GM19193 (cell line): ENCODE results near the gene MYO5A.

Source experiments
- POLR2A ChIP-seq: IDR thresholded peaks from 4 replicates; pipeline ENCODE4 v1.6.1; 2011; ENCODE audit not compliant: insufficient read depth, insufficient read length; ENCODE audit errors: extremely low read depth

Gene MYO5A

DNA sequence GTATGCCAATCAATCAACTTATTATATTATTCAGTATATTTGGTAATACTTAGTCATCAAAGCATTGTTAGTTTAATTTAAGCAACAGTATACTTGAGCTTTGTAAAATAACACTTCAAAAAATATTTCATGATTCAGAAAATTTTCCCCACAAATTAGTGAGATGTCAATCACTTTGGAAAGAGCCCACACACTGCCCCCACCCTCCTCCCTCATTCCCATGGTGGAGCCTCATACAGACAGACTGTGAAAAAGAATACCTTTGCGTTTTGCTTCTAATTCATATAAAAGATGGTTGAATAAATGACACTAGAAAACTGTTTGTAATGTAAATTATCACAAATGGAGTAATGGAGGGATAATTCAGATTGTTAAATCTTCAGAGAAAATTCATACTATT lies 189.8 kb downstream of the MYO5A start:
- no peak for TF ChIP-seq POLR2A

DNA sequence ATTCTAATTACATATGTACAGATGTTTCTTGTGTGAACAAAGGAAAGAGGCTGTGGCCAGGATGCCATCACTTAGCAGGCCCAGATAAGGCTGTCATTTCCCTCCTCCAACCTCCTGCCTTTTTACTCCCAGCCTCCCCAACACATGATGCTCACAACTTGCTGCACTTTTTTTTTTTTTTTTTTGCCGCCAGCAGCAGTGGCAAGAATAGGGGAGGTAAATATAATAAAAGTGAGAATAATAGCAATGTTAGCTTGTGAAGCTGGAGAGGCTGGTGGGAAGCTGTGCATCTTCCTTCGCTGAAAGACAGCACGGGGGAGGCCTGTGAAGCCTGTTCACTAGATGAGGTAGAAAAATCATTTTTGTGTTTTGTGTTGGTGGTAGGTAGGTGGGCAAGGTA lies 190.6 kb downstream of the MYO5A start:
- no peak for TF ChIP-seq POLR2A

DNA sequence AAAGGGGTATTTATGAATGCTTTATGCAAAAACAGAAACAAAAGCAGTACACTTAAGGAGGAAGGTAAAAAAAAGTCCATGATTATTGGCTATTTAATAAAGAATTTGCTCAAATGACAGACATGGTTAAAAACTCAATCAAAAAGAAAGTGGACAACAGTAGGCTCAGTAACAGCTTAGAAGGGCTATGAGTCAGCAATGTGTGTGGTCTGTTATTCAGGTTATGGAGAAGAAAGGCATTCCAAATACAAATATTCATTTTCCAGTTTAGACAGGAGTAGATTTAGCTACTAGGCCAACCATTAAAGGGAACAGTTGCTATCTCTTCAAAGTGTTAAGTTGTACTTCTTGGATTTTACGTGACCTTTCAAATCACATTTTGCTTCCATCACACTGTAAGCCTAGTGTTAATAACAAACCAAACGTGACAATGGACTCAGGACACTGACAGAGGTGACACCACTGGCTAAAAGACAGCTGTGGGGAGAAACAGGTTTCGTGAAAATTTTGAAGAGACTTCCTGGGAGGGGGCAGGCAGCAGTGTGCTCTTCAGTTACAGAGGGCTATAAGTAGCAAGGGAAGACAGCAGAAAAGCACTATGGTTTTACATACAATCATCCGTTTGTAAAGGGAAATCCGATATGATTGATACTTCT lies 191.4 kb downstream of the MYO5A start:
- no peak for TF ChIP-seq POLR2A

DNA sequence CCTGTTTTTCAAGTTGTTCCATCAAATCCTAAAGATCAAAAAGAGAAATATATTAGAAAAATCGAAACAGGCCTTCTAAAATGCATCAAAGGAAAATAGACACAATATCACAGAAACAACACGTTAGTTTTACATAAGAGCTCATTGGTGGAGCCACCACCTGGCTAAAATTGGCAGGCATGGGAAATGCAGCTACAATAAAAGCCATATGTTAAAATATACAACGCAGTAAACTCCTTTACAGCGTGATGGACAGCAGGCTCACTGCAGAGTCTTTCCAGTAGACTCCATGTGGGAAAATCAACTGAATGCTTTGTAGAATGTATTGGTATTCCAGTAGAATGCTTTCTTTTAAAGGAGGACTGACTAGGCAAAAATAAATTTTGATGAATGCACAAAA lies 192.2 kb downstream of the MYO5A start:
- TF ChIP-seq POLR2A = no peak

DNA sequence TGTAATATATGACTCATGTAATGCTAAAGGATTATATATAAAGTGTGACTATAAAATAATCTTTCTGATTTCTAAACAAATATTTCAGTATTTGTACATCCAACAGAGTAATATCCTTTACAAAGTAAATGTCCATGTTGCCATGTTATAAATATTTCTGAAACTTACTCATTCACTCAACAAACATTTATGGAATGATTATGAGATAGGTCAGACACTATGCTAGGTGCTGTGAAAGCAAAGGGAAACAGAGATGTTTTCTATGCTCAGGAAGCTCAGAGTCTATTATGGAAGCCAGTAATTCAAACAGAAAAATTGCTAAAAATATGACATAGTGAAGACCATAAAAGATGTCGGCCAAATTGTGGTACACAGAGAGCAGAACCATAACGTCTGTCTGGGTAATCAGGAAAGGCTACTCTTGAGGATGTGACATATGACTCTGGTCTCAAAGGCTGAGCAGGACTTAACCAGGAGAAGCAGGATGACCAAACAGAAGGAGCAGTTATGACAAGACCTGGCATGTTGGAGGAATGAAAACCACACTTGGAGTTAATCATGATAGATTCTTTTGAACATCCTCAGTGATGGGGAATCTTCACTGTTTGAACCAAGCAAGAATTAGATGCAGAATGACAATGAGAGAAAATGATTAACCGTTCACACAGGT lies 194.1 kb downstream of the MYO5A start:
- TF ChIP-seq POLR2A = no peak

DNA sequence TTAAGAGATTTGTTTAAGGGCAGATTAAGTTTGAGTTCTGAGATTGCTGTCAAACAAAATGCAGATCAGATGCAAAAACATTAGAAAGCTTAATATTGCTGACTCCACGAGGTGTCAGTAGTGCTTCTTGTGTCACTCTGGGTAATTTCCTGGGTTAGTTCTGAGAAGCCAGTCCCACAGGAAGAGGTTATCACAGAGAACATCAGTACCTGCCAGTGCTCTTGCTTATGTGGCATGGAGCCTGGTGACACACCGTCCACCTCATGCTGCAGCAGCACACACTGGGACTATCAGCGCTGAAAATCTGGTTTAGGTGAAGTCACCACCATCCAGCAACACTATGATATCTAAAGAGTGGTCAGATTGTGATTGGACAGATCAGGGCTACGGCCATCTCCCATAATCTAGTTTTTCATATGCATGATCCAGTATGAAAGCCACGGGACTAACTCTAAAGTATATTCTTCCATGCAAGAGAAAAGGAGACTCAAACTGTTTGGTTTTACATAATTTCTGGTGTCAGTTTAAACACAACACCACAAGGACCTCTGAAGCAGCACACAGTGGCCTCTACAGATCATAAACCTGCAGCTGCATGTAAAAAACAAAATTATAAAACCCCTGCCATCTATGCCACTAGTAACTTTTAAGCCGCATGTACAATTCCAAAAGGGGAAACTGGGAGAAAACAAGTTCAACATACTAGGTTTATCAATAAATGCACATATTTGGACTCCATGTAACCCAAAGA lies 197.0 kb downstream of the MYO5A start:
- TF ChIP-seq POLR2A = no peak

DNA sequence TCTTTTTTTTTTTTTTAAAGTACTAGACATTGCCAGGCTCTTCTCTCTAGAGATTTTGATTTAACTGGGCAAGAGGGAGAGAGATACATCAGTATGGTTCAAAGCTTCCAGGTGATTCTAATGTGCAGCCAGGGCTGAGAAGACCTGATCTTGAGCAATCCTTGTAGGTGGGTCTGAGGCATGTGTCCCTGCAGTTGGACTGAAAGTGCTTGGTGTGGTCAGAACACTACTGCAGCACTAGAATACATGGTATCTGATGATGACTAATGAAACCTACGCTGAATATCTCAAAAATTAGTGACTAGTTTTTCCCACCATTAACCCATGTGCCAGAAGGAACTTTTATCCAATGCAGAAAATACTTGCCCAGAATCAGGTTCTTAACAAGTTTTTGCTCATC lies 198.7 kb downstream of the MYO5A start:
- TF ChIP-seq POLR2A = no peak

DNA sequence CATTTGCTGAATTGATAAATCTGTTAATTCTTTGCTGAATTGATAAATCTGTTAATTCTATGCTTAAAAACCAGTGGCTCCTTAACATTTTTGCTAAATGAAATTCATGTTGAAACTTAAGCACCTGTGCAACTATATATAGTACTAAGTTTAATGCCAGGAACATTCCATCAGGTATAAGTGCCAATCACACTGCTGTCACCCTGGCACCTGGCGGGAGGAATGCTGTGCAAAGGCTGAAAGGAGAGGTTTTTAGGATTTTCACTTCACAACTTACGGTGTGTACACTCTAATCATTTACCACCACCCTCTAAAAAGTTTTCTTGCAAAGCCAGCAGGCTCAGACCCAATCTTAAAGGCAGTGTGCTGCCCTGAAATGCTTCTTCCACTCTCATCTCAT lies 199.5 kb downstream of the MYO5A start:
- TF ChIP-seq POLR2A = no peak

DNA sequence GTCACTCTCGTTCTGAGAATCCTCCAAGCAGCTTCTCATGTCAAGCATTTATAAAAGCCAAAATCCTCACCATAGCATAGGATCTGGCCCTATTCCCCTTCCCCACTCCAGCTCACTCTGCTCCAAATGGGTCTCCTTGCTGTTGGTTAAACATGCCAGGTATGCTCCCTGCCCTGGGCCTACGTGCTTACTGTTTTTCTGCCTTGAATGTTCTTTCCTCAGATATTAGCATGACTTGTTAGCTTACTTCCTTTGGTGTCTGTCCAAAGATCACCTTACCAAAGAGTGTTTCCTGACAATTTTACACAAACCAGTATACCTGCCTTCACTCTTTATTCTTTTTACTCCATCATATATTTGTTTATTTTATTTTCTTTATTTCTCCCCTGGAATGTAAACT lies 200.0 kb downstream of the MYO5A start:
- TF ChIP-seq POLR2A = no peak

DNA sequence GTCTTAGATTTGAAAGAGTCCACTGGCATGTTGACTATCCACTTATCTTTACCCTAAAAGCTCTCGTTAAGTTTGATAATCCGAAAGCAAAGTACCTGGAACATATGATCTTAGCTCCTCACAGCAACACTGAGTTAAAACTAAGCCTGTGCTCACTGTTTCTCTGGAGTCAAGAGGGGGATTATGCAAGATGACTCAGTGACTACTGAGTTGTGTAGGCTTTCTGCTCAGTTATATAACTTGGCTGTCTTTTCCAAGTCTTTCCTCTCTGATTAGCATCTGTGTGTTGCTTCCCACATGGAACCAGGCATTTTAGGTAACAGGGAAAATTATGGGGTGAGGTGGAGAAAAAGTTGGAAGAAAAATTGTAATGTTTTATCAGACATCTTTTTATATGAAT lies 201.9 kb downstream of the MYO5A start:
- no peak for TF ChIP-seq POLR2A

DNA sequence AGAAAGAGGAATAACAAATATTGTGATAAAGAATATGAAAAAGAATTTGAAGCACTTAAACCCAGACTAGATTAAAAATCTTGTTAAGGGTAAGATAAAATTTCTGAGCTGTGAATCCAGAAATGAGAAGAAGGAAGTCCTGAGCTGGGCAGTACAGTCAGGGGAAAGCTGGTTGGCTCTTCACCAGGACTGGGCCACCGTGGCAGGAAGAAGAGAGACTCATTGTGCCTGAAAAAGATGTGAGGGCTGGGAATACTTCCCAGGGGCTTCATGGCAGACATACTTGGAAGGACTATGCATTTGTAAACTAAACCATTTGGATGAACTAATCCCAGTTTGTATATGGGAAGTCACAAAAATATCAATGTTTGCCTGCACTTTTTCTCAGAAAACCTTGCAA lies 204.6 kb downstream of the MYO5A start:
- TF ChIP-seq POLR2A = no peak

DNA sequence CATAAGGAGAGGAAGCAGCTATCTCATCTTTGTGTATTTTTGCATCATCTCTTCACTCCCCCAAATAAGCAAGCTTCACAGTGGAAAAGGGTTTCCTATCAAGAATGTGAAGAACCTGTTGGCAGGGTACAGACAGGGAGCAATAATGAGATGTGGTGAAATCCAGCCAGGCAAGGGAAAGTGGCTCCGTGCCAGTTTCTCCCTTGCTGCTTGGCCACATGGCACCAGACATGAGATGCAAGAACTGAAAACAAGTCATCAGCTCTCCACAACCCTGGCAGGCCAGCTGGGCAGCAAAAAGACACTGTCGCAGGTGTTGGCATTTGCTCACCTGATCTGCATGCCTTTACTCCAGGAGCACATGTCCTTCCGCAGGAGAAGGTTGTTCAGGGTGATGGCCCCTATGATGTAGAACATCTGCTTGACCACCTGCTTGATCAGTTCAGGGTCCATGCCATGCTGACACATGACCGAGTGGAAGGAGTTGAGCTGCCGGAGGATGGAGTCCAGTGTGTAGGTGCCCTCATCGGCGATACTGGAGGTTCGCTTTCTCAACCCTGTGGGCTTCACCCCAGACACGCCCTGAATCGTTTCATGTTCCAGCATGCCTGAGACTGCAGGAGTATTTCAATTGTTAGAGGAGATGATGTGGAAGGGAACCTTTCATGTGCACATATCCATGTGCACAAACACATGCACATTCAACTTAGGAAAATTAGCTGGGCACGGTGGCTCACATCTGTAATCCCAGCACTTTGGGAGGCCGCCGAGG lies 209.8 kb downstream of the MYO5A start:
- no peak for TF ChIP-seq POLR2A

DNA sequence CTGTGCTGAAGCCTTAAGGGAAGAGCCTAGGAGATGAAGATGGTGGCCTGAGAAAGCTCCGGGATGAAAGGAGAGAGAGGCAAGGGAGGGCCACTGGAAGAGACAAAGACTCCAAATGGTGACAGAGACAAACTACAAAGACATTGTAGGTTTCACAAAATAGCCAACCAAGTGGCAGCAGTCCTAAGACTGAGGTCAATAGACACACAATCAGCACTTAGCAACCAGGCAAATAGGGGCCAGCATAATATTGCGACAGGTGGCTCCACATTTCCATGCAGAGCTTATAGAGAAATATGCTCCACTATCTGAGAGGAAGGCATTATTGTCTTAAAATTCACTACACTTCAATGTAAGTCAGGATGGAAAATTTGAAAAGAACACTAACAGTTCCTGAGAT lies 211.0 kb downstream of the MYO5A start:
- TF ChIP-seq POLR2A = no peak

DNA sequence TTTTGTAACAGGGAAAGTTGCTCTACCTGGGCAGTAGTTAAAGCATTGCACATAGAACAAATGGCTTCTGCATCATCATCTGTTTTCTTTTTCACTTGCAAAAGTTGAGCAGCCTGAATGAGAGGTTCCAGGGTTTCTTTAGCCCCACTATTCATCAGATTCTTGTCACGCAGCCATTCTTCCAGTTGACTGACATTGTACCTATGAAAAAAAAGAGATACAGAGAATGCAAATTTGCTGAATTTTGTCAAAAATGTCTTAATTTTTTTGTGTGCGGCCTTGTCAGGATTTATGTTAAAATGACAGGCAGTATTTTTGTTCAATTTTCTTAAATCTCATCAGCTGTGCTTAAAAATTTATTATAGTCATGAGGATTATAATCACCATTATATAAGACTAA lies 211.7 kb downstream of the MYO5A start:
- TF ChIP-seq POLR2A = no peak

DNA sequence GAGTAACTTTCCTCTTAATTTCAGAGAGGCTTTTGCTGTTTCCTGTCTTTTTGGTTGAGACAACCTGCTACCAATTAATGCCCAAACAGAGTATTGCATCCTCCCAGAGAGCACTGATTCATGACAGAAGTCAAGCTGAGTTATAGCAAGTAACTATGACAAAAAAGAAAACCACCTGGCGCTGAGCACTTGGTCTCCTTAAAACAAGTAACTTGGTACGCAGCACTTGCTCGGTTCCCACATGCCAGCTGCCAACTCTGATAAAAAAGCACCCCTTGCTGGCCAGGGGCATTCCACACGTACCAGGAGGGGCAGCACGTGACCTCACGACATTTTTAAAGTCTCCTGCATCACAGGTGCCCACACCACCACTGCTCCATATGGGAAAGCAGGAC lies 219.5 kb downstream of the MYO5A start:
- no peak for TF ChIP-seq POLR2A

DNA sequence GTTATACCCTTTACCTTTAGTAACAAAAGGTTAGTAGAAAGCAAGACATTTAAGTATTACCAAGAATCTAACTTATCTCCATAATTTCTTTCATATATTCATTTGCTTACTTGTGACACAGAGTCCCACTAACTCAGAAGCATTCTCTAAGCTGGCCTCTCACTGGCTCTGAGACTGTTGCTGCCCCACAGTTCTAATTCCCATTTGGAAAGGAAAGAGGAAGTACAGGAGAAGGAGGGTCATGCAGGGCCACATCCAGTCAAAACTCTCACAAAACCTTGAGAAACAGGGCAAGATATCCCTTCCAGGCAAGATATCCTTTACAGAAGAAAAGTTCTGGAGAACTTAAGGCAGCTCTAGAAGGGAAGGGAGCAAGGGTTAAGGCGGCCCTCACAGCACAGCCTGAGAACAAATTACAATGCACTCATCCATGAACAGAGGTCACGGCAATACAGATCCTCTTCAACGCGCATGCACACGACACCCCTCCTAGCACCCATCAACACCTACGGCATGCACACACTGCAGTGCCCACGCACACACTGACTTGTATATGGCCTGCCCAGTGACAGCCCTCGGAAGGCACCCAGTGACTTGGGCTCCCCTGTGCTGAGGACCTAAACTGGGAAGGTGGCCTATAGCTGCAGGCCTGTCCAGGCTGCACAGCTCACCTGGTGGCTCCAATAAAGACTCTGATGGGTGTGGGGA lies 220.1 kb downstream of the MYO5A start:
- TF ChIP-seq POLR2A = peak; percentile 45

DNA sequence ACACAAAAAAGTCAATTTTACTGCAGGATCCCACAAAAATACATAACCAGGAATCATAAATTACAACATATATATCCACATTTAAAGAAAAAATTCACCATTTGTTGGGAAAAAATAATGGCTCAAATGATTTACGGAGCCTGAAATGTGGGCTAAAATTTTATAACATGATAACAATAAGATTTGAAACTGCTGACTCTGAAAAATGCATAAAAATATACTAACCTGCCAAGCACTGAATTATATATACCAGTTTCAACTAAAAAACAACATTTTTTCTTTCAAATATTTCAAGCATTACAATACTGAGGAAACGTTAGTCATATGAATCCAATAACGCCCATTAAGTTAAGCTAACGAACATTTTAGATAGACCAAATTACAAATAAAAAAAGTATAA lies 220.8 kb downstream of the MYO5A start:
- no peak for TF ChIP-seq POLR2A
